ENCODE data around the gene TCERG1L.

GRCh38 chr10:131323025-131323424, 11.5 kb upstream of the TCERG1L start:
- TF ChIP-seq ZNF384 (IDR thresholded peaks at IDR 0.05; ENCODE audit: low read depth, low read length) (no peak), ETS2 (tag; IDR thresholded peaks at IDR 0.05; ENCODE audit: borderline replicate concordance, poor library complexity, severe bottlenecking) (no peak), POLR2A (conservative IDR thresholded peaks at IDR 0.05) (no peak), BDP1 (IDR thresholded peaks at IDR 0.05; ENCODE audit: insufficient read depth, insufficient read length) (no peak), ATF3 (IDR thresholded peaks at IDR 0.05) (no peak), ATF3 (CRISPR knock-in tag; conservative IDR thresholded peaks at IDR 0.05) (no peak), USF1 (CRISPR knock-in tag; IDR thresholded peaks at IDR 0.05) (no peak), ZMIZ1 (IDR thresholded peaks at IDR 0.05; ENCODE audit: low read depth in 2 of 2, low read length in 2 of 2) (no peak), ATF1 (CRISPR knock-in tag; IDR thresholded peaks at IDR 0.05) (no peak), ATF1 (tag; IDR thresholded peaks at IDR 0.05) (no peak), ZKSCAN8 (CRISPR knock-in tag; IDR thresholded peaks at IDR 0.05) (no peak), HNRNPLL (IDR thresholded peaks at IDR 0.05; ENCODE audit: low read depth, low read length, poor library complexity, severe bottlenecking) (no peak), SP1 (CRISPR knock-in tag; IDR thresholded peaks at IDR 0.05) (no peak), MAX (CRISPR knock-in tag; IDR thresholded peaks at IDR 0.05) (no peak), ZNF707 (CRISPR knock-in tag; conservative IDR thresholded peaks at IDR 0.05) (no peak)
